AG09309 (cell line): ENCODE data around the gene M1AP.

Experiments used
- DNase-seq: peaks from one replicate; pipeline ENCODE4 v3.0.0-alpha.2; 2010; ENCODE audit warnings: low read depth
- H3K4me3 ChIP-seq: 2 replicates; pipeline ENCODE4 v1.5.1; 2011; ENCODE audit warnings: mild to moderate bottlenecking, low read depth, low read length, moderate library complexity; ENCODE audit not compliant: control insufficient read depth
- CTCF ChIP-seq: IDR thresholded peaks from 2 replicates; pipeline ENCODE4 v1.5.1; 2011; ENCODE audit warnings: mild to moderate bottlenecking, low read depth, low read length, inconsistent platforms; ENCODE audit not compliant: insufficient read depth, control insufficient read depth; ENCODE audit errors: missing control alignments

Gene M1AP

GRCh38 chr2:74542978-74543377 lies 105.2 kb downstream of the M1AP start:
- no peak for TF ChIP-seq CTCF

GRCh38 chr2:74540291-74540690 lies 107.8 kb downstream of the M1AP start:
- H3K4me3 ChIP-seq, result no peak overlapping the region
- DNase-seq, result no peak
- TF ChIP-seq CTCF, result no peak

More at GRCh38 chr2:74542978-74543377, 105.2 kb downstream of the M1AP start:
- DNase-seq, result no peak
- H3K4me3 ChIP-seq, result no peak overlapping the region

- TF ChIP-seq CTCF, result no peak
- no peak overlapping the region for H3K4me3 ChIP-seq
- no peak for DNase-seq
Observed at GRCh38 chr2:74538881-74539339, 109.2 kb downstream of the M1AP start.

GRCh38 chr2:74537140-74537539 lies 111.0 kb downstream of the M1AP start:
- no peak overlapping the region for H3K4me3 ChIP-seq
- no peak for TF ChIP-seq CTCF
- DNase-seq, result no peak

- TF ChIP-seq CTCF, result no peak
- no peak for DNase-seq
- no peak overlapping the region for H3K4me3 ChIP-seq
Observed at GRCh38 chr2:74536166-74536950, 111.8 kb downstream of the M1AP start.

- no peak for TF ChIP-seq CTCF
- no peak overlapping the region for H3K4me3 ChIP-seq
- no peak for DNase-seq
Observed at GRCh38 chr2:74535440-74535965, 112.6 kb downstream of the M1AP start.

- no peak for TF ChIP-seq CTCF
- no peak overlapping the region for H3K4me3 ChIP-seq
Observed at GRCh38 chr2:74534411-74534810, 113.7 kb downstream of the M1AP start.

More at GRCh38 chr2:74534411-74534810, 113.7 kb downstream of the M1AP start:
- DNase-seq, result no peak
